SH-SY5Y (cell line): Measurements from ENCODE around the gene ATP8A2.

Experiments used
- GATA2 ChIP-seq: IDR thresholded peaks from 2 replicates; pipeline ENCODE4 v1.6.1; 2011; ENCODE audit warnings: mild to moderate bottlenecking, low read depth, low read length
- GATA3 ChIP-seq: IDR thresholded peaks from 2 replicates; pipeline ENCODE4 v1.6.1; 2011; ENCODE audit warnings: low read depth, mild to moderate bottlenecking, low read length, moderate library complexity

DNA sequence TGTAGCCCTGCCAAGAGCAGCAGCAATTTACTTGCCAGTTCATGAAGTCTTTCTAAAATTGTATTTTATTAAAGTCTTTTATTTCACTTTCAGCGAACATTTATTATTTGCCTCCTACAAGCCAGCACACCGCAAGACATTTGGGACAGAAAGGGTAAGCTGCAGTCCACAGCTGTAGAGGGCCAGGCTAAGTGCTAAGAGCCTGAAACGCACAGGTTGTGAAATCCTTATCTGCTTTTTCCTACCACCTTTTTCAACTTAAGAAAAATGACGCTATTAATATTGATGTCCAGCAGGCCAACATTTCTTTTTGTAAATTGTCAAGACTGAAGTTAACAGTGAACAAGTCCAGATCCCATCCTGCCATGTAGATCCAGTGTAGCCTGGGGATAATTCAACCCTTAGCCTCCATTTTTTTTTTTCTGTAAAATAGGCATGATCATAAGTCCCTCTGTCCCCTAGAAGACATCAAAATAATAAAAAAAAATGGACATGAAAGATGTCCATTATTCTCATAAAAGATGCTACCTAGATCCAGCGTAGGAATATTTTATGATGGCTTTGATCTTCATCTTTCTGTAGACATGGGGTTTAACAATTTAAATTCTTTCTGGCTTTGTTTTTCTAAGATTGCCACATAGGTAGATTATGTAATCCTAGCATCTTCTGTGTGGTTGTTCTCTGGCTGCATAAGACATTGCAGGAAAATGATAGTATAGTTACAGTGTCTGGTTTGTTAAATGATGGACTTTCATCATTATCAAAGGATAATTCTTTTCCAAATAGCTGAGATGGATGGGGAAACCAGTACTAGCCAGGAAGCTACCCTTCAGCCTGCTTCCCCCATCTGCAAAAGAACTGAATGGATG lies 551.7 kb downstream of the ATP8A2 start:
- TF ChIP-seq GATA2 (no peak), GATA3 (no peak)
